ENCODE measurements around the gene TMEM25. TPM values are rescaled to one million over a fixed set of nuclear protein-coding genes. Genes with fewer than 3 reads are reported as not detected.
A peak's percentile ranks its signal among the peaks of the same experiment; 100 is the strongest.
"Not testable (repeated sequence)": the region's sequence is repeated elsewhere in the genome, so short reads cannot be mapped to it uniquely, and the experiment has no call there.

The TMEM25 gene
- total RNA-seq, 2 donors from 2014 or later = 6.2 to 9.3 TPM

- ATAC-seq; intact Hi-C loops (cut with DNase I, micrococcal nuclease): not testable (repeated sequence)
- DNase-seq = peak; percentile 28 to 41
These were observed 40.7 kb downstream of the TMEM25 start for GRCh38 chr11:118571701-118572060.

DNA sequence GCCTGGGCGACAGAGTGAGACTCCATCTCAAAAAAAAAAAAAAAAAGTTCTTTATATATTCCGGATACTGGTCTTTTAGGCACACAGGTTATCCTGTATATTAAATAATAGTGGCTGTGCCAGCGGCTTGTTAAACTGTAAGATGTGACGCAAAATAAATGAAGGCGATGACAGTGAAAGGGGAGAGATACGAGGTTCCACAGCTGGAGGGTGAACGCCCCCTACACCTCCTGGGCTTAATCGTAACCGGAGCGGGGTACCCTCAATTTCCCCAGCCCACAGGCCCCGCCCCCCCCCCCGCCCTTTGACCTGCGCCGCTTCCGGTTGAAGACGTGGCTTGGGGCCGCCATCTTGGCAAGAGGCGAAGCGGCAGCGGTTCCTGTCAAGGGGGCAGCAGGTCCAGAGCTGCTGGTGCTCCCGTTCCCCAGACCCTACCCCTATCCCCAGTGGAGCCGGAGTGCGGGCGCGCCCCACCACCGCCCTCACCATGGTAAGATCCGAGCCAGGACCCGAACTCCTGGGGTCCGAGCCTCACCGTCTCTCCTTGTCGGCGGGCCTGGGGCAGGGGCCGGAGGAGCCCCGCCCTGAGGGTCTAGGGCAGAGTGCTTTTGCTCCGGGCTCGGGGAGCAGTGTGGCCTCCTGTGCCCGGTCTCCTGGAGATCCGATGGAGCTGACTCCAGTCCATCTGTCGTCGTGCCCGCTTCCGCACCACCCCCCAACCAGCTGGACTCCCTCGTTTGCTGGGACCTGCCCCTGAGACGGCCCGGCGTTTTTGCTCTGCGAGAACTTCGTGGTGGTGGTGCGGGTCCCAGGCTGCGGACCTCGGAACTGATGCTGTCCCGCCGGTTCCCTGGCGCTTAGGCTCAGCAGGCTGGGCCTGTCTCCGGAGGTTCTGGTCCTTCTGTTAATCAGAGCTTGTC, 41.3 kb downstream of the TMEM25 start, which contains the start of gene ARCN1:
ARCN1 (plus strand) TSS at position 349 of the 920 bp plus-strand sequence; CDS start at position 488, 139 bp downstream.
- ATAC-seq (peak; percentile 89), DNase-seq (peak; percentile 77 to 82)
- intact Hi-C loops (cut with DNase I, micrococcal nuclease) = no loop called here

- no peak for DNase-seq
These were observed 42.1 kb downstream of the TMEM25 start for GRCh38 chr11:118572981-118573550.

DNA sequence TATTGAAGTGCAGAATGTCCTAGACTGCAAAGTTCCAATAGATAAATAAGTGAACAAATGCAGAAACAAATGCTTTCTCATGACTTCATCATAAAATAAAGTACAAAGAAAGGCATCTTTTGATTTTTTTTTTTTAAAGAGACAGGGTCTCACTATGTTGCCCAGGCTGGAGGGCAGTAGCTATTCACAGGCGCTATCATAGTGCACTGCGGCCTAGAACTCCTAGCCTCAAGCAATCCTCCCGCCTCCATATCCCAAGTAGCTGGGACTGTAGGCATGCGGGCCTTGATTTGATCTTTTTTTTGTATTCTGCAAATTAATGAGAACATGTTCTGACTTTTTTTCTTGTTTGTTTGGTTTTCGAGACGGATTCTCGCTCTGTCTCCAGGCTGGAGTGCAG, 43.6 kb downstream of the TMEM25 start:
- intact Hi-C loops (cut with DNase I, micrococcal nuclease) = no loop called here
- no peak for ATAC-seq
- no peak for DNase-seq

More at GRCh38 chr11:118572981-118573550, 42.1 kb downstream of the TMEM25 start:
- intact Hi-C loops (cut with DNase I, micrococcal nuclease) = no loop called here
- peak; percentile 59 for ATAC-seq

DNA sequence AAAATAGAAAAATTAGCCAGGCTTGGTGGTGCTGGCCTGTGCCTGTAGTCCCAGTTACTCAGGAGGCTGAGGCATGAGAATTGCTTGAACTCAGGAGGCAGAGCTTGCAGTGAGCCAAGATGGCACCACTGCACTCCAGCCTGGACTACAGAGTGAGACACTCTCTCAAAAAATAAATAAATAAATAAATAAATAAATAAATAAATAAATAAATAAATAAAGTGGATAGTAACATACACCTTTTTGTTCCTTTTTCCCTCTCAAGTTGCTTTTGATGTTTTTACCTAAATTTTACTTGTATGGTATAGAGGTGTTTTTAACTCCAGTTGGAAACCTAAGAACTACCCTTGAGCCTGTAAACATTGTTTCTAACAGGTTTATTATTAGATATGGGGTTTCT, 47.0 kb downstream of the TMEM25 start:
- intact Hi-C loops (cut with DNase I, micrococcal nuclease); ATAC-seq; DNase-seq: not testable (repeated sequence)

DNA sequence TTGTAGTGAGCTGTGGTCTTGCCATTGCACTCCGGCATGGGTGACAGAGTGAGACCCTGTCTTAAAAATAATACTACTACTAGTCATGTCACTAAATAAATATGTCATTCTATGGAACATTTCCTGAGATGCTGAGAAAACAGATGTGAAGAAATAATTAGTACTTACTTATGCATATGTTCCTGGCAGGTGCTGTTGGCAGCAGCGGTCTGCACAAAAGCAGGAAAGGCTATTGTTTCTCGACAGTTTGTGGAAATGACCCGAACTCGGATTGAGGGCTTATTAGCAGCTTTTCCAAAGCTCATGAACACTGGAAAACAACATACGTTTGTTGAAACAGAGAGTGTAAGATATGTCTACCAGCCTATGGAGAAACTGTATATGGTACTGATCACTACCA, 50.1 kb downstream of the TMEM25 start:
- DNase-seq (no peak), ATAC-seq (no peak)
- intact Hi-C loops (cut with DNase I, micrococcal nuclease) = no loop called here

Other genes starting within 250 kb of the TMEM25 start
- 1 to 10 TPM; 3.4 to 6.7 TPM for gene CD3E, start 226.5 kb upstream of the TMEM25 start, total RNA-seq
- gene CD3D, start 188.5 kb upstream of the TMEM25 start, total RNA-seq = 1 to 10 TPM; 4.3 to 8.0 TPM
- gene CD3G, start 186.8 kb upstream of the TMEM25 start, total RNA-seq = 1 to 10 TPM; 1.6 to 1.9 TPM
- 10 to 100 TPM; 40.3 to 45.6 TPM for gene UBE4A, start 171.6 kb upstream of the TMEM25 start, total RNA-seq
- 100 to 1,000 TPM; 233 to 328 TPM for gene ATP5MG, start 129.6 kb upstream of the TMEM25 start, total RNA-seq
- gene KMT2A, start 94.7 kb upstream of the TMEM25 start, total RNA-seq = 10 to 100 TPM; 41.9 to 45.2 TPM
- under 1 TPM; 0.58 to 0.98 TPM for gene TTC36, start 3.7 kb upstream of the TMEM25 start, total RNA-seq
- gene IFT46, start 34.7 kb downstream of the TMEM25 start, total RNA-seq = 1 to 10 TPM; 6.4 to 10.0 TPM
- gene ARCN1, start 41.2 kb downstream of the TMEM25 start, total RNA-seq = 100 to 1,000 TPM; 133 to 145 TPM
- 10 to 100 TPM; 70.3 to 74.1 TPM for gene PHLDB1, start 76.4 kb downstream of the TMEM25 start, total RNA-seq
- 1 to 10 TPM; 1.2 to 3.3 TPM for gene TREH, start 148.5 kb downstream of the TMEM25 start, total RNA-seq

Data from left colon (tissue), 2 donors.